Astrocyte of the cerebellum (primary cell): Measurements from ENCODE around the gene DNAAF1.

Source experiments
- DNase-seq: peaks from one replicate; pipeline ENCODE4 v3.0.0-alpha.2; 2011; ENCODE audit warnings: low read depth
- H3K4me3 ChIP-seq: 2 replicates; pipeline ENCODE4 v1.5.1; 2011; ENCODE audit warnings: mild to moderate bottlenecking, low read depth, low read length, moderate library complexity
- CTCF ChIP-seq: IDR thresholded peaks from 2 replicates; pipeline ENCODE4 v1.5.1; 2012; ENCODE audit warnings: low read length, low read depth, moderate library complexity, mild to moderate bottlenecking; ENCODE audit errors: missing control alignments
- in situ Hi-C: cut with HindIII; loops from 2 replicates; pipeline ENCODE4 v1.10.0; 2017; ENCODE audit warnings: low sequenced_read_pairs

The DNAAF1 gene

GRCh38 chr16:84205976-84206691 lies 61.0 kb downstream of the DNAAF1 start:
- no peak for DNase-seq
- TF ChIP-seq CTCF = no peak
- in situ Hi-C loops = no loop called here
- no peak overlapping the region for H3K4me3 ChIP-seq

GRCh38 chr16:84207251-84207650 lies 62.1 kb downstream of the DNAAF1 start:
- TF ChIP-seq CTCF = no peak
- no peak overlapping the region for H3K4me3 ChIP-seq
- in situ Hi-C loops = no loop called here
- DNase-seq = no peak

GRCh38 chr16:84207879-84208278 lies 62.8 kb downstream of the DNAAF1 start:
- in situ Hi-C loops = no loop called here
- TF ChIP-seq CTCF = no peak
- DNase-seq = no peak

GRCh38 chr16:84209989-84210388 lies 64.9 kb downstream of the DNAAF1 start:
- no peak for DNase-seq
- no peak overlapping the region for H3K4me3 ChIP-seq
- in situ Hi-C loops = no loop called here
- no peak for TF ChIP-seq CTCF

More at GRCh38 chr16:84207879-84208278, 62.8 kb downstream of the DNAAF1 start:
- H3K4me3 ChIP-seq = no peak overlapping the region

GRCh38 chr16:84212154-84212553 lies 67.0 kb downstream of the DNAAF1 start:
- no peak for TF ChIP-seq CTCF
- no peak overlapping the region for H3K4me3 ChIP-seq
- no peak for DNase-seq
- in situ Hi-C loops = no loop called here

- DNase-seq = no peak
- in situ Hi-C loops = no loop called here
- H3K4me3 ChIP-seq = no peak overlapping the region
- no peak for TF ChIP-seq CTCF
Observed at GRCh38 chr16:84212631-84213030, 67.5 kb downstream of the DNAAF1 start.
